ENCODE data around the gene GBX1. TPM values are rescaled to one million over a fixed set of nuclear protein-coding genes. Genes with fewer than 3 reads are reported as not detected.

GBX1 gene
- total RNA-seq, 1 experiment from 2014 or later: not detected

DNA sequence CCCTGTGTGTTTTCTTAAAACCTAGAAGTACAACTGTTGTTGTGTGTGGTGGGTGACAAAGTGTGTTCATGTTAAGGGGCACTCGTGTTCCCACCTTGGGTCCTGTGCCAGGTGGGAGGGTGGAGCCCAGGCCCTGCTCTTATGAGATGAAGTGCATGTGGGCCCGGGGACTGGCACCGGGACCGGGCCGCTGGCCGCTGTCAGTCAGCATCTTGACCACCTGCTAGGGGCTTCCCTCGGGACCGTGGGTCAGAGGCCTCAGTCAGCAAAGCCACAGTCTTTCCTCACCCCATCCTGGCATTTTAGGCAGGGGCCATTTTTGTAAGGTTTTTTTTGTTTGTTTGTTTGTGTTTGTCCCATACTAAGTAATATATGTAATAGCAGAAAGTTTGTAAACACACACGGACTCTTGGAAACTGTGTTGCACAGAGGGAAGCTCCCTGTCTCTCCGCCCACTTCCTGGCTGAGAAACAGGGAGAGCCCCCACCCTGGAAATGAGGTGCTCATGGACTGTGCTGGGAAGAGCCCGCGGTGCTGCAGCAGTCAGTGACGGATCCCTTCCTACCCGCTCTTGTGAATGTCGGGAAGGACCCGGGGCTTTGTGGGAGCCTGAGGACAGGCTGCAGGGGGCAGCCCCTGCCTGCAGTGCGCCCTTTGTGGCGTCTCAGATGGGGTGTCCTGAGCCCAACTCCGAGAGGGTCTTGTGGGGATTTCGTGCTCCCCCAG is 67.8 kb downstream of the GBX1 start:
- TF ChIP-seq, protein P1, sequence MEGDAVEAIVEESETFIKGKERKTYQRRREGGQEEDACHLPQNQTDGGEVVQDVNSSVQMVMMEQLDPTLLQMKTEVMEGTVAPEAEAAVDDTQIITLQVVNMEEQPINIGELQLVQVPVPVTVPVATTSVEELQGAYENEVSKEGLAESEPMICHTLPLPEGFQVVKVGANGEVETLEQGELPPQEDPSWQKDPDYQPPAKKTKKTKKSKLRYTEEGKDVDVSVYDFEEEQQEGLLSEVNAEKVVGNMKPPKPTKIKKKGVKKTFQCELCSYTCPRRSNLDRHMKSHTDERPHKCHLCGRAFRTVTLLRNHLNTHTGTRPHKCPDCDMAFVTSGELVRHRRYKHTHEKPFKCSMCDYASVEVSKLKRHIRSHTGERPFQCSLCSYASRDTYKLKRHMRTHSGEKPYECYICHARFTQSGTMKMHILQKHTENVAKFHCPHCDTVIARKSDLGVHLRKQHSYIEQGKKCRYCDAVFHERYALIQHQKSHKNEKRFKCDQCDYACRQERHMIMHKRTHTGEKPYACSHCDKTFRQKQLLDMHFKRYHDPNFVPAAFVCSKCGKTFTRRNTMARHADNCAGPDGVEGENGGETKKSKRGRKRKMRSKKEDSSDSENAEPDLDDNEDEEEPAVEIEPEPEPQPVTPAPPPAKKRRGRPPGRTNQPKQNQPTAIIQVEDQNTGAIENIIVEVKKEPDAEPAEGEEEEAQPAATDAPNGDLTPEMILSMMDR (IDR thresholded peaks at IDR 0.05; ENCODE audit: unreplicated experiment): no peak
- H3K9me3 Mint-ChIP-seq (ENCODE audit: unreplicated experiment): no peaks in the 10 kb centered on the region
- no peak overlapping the region for H3K27ac Mint-ChIP-seq (ENCODE audit: low read depth, unreplicated experiment)
- no peak for DNase-seq (ENCODE audit: unreplicated experiment)
- ChIA-PET POLR2A (no interaction called here), CTCF (interaction anchor here (6.1 kb wide), 1 partner anchor 12 kb away, joined by 45 read pairs; no protein-coding TSS in a partner anchor)
- no TSS peak for BruUV-seq (replicated peaks)
- no peak overlapping the region for H3K4me3 Mint-ChIP-seq (ENCODE audit: unreplicated experiment)
- H3K4me1 Mint-ChIP-seq (ENCODE audit: insufficient read depth, unreplicated experiment): peaks cover 5% of the 10 kb centered on the region
- peaks cover 20% of the 10 kb centered on the region for H3K36me3 Mint-ChIP-seq (ENCODE audit: insufficient read depth, unreplicated experiment)
- intact Hi-C loops (cut with micrococcal nuclease): no loop called here
- H3K27me3 Mint-ChIP-seq (ENCODE audit: insufficient read depth, unreplicated experiment): no peaks in the 10 kb centered on the region

Other genes with a start within 250 kb of the GBX1 start
- gene KCNH2, start 189.4 kb downstream of the GBX1 start, total RNA-seq (2022): 0.09 TPM in 1 of 2 replicates, not detected in the other
- 0.20 and 0.30 TPM in 2 replicates for gene NOS3, start 176.7 kb downstream of the GBX1 start, total RNA-seq (2022)
- 0.12 and 0.29 TPM in 2 replicates for gene ATG9B, start 143.2 kb downstream of the GBX1 start, total RNA-seq (2022)
- 73.4 and 76.1 TPM in 2 replicates for gene ABCB8, start 139.2 kb downstream of the GBX1 start, total RNA-seq (2022)
- gene ASIC3, start 119.2 kb downstream of the GBX1 start, total RNA-seq (2022): 3.9 and 8.8 TPM in 2 replicates
- 11.8 and 12.2 TPM in 2 replicates for gene CDK5, start 109.8 kb downstream of the GBX1 start, total RNA-seq (2022)
- gene SLC4A2, start 108.1 kb downstream of the GBX1 start, total RNA-seq (2022): 112 and 114 TPM in 2 replicates
- 79.3 and 83.6 TPM in 2 replicates for gene FASTK, start 86.9 kb downstream of the GBX1 start, total RNA-seq (2022)
- gene TMUB1, start 84.2 kb downstream of the GBX1 start, total RNA-seq (2022): 25.7 and 30.1 TPM in 2 replicates
- 95.6 and 138 TPM in 2 replicates for gene AGAP3, start 81.2 kb downstream of the GBX1 start, total RNA-seq (2022)
- gene ASB10, start 19.6 kb upstream of the GBX1 start, total RNA-seq (2022): not detected in 2 replicates
- not detected in 2 replicates for gene H2BK1, start 42.8 kb upstream of the GBX1 start, total RNA-seq (2022)
- 47.3 and 72.4 TPM in 2 replicates for gene ABCF2, start 59.5 kb upstream of the GBX1 start, total RNA-seq (2022)
- 28.2 and 33.8 TPM in 2 replicates for gene CHPF2, start 64.8 kb upstream of the GBX1 start, total RNA-seq (2022)
- gene SMARCD3, start 81.0 kb upstream of the GBX1 start, total RNA-seq (2022): 3.8 and 5.3 TPM in 2 replicates
- gene NUB1, start 174.1 kb upstream of the GBX1 start, total RNA-seq (2022): 53.3 and 59.6 TPM in 2 replicates
- gene WDR86, start 242.3 kb upstream of the GBX1 start, total RNA-seq (2022): not detected in 2 replicates